GM19351 (cell line): ENCODE measurements around the gene LIPH.
"Not testable (repeated sequence)": the region's sequence is repeated elsewhere in the genome, so short reads cannot be mapped to it uniquely, and the experiment has no call there.

Experiments
- ATAC-seq: cut with Tn5 transposase; IDR thresholded peaks from one replicate; pipeline ENCODE4 v1.9.1; 2021; ENCODE audit warnings: mild to moderate bottlenecking, moderate library complexity; ENCODE audit not compliant: unreplicated experiment

LIPH gene

DNA sequence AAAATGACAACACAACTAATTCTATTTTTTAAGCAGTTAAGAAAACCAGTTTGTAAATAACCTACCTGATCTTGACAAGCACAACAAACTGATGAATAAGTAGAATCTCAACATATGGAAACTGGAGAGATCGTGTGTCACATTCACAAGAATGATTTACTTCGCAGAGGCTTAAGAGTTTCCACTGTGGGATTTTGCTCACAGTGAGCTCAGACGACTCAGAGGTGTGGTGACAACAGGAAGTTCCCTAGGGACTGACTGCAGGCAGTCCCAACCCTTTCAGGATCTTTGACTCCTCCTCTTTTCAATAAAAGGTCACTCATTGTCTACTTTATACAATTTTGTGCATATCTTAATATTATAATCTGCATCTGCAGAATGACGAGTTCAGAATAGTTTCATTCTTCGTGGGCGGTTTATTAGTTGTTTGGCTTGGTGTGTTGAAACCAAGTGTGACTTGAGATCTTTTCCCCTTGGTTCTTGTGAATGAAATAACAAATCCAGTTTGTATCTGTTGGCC, at the start of gene LIPH:
LIPH (minus strand) TSS at position 231 of the 520 bp plus-strand sequence; CDS start at position 114, 117 bp downstream.
- peak; percentile 73 for ATAC-seq

DNA sequence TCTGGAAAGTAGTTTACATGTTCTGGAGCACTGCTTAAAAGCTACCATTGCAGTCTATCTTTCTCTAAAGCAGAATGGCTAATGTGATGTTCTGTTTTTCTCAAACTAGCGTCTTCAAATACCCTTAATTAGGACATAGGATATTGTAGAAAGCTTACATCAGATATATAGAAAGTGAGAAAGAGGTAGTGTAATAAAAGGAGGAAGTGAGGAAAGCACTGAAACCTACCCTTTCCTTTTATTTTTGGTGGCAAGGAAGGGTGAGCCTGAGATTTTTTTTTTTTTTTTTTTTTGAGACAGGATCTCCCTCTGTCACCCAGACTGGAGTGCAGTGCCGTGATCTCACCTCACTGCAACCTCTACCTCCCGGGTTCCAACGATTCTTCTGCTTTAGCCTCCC, 43.1 kb upstream of the LIPH start:
- peak; percentile 61 for ATAC-seq

DNA sequence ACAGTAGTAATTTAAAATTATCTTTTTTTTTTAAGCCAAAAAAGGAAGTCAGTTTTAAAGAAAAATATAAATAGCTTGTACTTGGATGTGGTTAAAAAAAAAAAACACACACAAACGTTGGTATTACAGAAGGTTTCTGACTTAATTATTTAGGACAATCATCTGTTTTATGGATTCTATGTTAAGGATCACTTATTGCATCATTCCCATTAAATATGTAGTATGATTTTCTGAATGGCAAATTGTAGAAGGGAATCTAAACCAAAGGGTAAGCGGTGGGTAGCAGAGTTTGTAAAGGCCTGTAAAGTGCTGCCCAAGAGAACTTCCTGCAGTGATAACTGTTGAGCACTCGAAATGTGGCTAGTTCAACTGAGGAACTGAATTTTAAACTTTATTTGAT, 41.7 kb upstream of the LIPH start:
- no peak for ATAC-seq

DNA sequence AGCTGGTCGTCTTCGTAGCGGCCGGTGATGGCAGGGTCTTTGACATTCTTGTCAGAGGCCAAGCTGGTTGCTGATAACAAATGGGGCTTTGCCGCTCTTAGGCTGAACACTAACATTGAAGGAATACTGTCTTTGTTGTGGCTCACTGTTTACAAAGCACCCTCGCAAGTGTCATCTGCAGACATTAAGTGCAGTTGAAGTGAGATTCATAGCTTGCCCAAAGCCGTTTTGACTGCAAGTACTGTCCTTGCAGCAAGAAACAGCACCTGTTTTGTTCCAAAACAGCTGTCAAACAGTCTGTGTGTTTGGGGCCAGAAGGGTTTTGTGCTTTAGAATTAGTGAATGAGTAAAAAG, 34.3 kb upstream of the LIPH start:
- ATAC-seq, result no peak

DNA sequence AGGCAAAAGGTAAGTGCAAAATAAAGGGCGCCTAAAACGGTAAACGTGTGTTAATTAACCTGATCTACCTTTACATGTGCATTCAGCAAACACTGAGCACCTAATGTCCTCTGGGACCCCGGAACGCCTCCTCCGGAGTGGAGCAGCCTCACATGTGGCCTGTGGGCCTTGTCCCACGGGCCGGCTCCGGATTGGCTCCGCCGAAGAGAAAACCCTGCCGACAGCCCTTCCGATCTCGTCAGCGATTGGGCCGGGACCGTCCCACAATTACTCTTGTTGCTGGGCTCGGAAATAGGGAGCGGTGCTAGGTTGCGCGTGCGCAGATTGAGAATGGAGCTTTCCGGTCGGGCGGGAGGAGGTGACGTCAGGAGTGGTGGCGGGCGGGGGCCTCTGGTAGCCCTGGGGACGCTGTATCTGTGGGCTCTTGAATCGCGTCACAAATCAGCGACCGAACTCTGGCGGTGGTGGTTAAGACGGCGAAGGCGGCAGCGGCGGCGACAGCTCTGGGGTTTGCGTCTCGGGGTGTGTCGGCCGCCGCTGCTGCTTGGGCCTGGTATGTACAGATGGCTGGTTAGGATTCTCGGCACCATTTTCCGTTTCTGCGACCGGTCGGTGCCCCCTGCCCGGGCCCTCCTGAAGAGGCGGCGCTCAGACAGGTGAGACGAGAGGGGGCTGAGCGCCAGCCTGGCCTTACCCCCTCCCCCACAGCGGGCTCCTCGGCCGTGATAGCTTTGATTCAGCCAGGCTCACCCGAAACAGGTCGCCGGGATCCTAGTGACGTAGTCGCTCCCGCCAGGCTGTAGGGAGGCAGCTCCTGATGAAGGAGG, 33.7 kb upstream of the LIPH start, which contains the start of gene SENP2:
SENP2 (plus strand) TSS at position 437 of the 827 bp plus-strand sequence; CDS start at position 556, 119 bp downstream.
- ATAC-seq, result peak; percentile 94

DNA sequence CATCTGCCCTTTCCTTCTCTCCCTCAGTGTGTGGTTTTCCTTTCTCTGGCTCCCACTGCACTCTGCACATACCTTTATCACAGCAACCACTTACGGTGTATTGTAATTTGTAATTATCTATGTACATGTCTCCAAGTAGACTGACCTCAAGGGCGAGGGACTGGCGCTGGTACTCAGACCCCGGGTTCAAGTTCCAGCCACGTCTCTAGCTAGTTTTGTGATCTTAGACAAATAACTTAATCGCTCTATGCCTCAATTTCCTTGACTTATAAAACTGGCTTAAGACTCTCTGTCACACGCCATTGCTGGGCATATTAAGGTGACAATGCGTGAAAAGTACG, 33.1 kb upstream of the LIPH start:
- ATAC-seq, result no peak

DNA sequence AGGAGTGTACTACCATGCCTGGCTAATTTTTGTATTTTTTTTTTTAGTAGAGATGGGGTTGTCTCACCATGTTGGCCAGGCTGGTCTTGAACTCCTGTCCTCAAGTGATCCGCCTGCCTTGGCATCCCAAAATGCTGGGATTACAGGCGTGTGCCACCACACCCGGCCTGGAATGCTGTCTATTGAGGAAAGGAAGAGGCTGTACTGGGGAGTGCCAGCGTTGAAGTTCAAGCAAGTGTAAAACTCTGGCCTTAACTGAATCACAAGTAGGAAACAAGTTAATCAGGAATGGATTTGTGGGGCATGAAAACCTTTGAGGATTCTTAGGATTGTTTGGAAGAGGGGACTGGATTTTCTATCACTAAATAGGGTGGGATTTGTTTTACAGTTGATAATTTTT, 32.3 kb upstream of the LIPH start:
- ATAC-seq, result no peak

DNA sequence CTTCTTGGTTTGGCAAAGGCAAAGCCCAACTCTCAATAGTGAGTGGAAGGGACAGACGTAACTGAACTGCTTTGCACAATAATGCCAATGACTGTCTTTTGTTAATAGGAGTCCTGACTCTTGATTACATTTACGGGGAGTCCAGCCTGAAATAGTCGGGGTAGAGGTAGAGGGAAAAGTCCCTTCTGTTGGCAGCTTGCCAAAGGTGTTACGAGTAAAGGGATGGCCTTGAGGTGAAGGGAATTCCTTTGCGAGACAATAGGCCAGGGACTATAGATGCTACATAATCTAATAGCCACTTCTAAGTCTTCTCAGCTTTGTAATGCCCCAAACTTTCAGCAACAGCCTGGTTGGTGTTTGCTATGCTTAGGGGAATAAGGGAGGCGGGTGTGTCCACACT, 31.5 kb upstream of the LIPH start:
- no peak for ATAC-seq

DNA sequence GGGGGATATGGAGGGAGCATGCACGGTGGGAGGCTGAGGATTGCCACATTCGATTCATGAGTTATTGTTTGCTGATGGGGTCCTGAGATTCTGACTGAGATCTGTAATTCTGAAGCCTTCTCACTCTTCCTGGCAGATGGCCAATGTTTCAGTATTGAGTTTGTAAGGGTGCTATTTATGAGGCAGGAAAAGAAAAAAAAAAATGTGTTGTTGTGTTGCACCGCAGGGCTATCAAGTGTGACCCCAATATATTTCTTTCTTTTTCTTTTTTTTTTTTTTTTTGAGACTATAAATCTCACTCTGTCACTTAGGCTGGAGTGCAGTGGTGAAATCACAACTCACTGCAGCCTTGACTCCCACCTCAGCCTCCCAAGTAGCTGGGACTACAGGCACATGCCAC, 30.5 kb upstream of the LIPH start:
- no peak for ATAC-seq

DNA sequence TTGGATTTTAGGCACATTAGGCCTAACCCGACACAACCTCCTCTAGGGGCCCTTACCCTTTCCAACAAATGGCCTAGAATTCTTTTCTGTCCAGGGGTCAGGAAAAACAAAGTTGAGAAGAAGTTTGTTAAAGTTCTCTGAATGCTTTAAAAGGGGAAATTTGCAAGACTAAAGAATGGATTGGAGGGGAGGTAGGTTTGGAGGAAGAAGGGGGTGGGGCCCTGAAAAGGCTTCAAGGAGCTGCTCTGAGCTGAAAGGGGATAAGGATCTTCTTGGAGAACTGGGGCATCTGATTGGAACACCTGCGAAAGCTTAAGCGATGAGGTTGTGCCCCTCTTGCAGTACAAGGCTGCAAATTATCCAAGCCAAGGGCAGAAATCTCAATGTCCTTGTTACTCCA, 29.8 kb upstream of the LIPH start:
- no peak for ATAC-seq

DNA sequence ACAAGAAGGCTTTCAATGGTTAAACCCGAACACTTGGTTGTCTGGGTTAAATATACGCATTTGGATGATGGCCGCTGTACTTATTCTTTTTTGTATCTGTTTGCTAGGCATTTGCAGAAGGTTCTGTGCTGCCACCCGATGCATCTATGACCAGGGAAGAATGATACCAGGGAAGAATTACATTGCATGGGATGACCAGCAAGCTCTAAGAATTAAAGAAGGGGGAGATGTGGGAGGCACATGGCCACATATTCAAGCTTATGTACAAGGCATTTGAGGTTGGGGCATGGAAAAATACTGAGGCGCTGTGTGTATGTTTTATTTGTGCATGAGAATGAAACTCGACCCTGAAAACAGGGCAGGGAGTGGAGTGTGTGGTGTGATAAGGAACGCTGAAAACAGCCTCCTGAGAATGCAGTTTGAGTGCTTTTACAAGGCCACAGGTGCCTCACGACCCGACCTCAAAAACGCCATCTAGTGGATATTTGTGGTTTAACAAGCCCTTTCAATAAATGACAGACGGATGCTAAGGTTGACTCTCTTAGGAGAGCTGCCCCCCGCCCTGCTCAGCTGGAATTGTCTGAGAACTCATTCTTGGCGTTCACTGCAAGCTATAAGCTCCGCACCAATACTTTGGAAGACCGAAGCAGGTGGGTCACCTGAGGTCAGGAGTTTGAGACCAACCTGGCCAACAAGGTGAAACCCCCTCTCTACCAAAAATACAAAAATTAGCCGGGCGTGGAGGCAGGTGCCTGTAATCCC, 22.9 kb upstream of the LIPH start:
- ATAC-seq, result peak; percentile 78

DNA sequence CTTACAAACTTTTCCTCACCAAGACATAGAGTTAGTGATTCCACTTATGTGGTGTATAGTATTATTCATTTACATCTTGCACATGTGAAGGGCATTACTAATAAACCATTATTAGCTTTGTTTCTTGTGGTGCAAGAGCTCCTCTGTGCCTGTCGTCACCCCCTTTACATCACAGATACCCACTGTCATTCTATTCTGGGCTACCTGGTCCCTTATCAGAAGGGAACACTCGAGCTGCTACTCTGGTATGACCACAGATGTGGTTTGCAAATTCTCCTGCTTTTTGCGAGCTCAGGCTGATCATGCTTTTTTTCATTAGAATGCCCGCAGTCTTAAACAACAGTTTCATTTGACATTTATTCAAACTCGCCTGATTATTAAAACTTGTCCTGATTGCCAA, 19.8 kb upstream of the LIPH start:
- ATAC-seq, result no peak

DNA sequence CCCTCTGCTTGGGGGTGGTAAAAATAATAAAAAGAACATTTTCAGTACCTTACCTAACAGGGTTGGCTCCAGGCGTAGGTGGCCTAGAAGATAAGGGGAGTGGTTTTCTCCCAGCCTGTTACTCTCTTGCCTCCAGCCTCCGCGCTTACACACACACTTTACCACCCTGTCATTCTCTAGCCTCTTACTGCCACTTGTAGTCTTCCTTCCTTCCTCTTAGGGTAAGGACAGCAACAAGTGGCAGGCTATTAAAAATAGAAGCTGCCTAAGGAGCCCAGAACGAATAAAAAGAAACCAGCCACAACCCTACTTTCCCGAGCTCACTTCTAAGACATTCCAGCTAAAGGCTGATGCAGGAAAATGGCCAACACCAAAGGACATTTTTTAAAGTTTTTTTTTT, 9.6 kb upstream of the LIPH start:
- no peak for ATAC-seq

DNA sequence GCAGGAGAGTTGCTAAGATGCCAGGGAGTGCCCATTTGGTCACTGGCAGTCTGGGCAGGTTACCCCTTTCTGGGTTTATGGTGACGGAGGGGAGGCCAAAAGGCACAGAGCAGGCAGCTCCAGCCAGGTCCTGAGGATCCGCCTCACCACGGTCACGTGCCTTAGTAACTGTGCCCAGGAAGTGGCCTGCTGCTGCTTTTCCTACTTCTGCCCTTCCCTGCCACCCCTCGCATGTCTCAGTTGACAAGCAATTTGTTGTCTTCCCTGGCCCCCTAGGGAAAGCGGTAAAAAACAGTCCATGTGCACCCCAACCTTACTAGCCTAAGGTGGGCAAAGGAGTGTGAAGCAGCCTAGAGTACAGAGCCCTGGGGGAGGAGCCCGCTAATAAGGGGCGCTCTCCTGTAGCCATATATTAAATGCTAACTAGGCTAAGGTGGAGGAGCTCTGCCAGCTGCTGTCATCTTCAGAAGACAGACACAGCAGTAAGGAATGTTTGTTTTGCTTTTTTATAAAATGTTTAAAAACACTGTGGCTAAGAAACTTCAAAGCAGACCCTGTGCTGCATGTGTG, 9.1 kb upstream of the LIPH start:
- no peak for ATAC-seq

DNA sequence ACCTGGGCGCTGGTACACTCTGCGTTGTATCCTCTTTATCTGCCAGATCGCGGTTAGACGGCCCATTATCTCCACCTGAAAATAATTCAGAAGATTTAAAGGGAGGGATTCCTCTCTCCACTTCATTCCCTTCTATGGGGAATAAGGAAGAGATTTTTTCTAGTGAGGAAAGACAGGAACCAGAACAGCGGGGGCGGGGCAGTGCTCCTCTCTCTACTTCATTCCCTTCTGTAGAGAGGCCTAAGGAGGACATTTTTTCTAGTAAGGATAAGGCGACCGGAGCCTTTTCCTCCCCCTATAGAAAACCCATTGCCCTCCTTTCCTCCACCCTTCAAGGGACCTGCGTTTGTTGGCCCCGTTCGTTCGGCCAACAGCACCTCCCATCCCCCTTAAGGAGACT, 8.3 kb upstream of the LIPH start:
- no peak for ATAC-seq

DNA sequence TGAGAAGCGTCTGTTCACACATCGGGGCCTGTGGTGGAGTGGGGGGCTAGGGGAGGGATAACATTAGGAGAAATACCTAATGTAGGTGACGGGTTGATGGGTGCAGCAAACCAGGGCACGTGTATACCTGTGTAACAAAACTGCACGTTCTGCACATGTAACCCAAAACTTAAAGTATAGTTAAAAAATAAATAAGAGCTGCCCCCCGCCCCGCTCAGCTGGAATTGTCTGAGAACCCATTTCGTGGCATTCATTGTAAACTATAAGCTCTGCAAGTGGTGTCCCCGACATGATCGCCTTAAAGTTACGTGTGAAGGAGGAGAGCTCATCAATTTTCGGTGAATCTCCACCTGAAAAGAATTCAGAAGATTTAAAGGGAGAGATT, 7.3 kb upstream of the LIPH start:
- ATAC-seq, result no peak

DNA sequence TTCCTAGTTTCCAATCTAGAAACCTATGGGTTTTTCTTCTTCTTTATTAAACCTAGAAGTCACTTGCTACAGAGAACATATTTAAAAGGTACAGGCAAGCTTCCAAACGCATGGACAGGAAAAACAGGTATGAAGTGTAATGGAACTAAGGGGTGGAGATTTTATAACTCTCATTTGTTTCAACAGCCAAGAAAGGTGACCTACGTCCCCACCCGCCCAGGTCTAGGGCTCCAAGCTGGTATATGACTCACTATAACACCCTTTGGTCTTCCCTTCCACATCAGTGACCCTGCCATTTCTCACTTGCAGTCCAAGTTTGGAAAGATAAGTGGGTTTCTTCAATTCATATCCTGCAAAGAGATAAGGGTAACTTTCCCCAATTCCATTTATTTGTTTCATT, 6.0 kb upstream of the LIPH start:
- no peak for ATAC-seq

DNA sequence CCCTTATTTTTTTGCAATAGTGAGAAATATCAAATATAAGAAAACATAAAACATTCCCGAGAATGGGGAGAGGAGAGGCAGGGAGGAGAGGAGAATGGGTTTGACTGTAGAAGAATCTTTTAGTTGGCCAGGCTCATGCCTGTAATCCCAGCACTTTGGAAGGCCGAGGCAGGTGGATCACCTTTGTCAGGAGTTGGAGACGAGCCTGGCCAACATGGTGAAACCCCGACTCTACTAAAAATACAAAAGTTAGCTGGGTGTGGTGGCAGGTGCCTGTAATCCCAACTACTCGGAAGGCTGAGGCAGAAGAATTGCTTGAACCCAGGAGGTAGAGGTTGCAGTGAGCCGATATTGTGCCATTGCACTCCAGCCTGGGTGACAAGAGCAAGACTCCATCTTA, 4.3 kb upstream of the LIPH start:
- not testable (repeated sequence) for ATAC-seq

DNA sequence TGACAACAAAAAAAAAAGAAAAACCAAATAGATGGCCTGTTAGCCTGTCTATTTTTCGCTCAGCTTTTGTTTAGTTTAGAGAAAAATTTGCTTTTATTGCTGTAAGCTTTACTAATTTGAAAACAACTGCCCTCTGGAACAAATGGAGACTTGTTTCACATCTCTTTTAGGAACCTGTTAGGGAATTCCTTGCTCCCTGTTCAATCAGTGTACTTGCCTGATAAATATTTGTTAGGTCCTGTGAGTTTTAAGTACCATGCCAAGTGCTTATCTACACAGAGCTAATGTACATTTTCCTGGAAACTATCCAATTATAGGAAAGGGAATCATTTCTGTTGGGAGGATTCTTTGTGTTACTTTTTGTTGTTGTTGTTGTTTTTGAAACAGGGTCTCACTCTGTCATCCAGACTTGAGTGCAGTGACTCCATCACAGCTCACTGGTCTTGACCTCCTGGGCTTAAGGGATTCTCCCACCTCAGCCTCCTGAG, 3.5 kb upstream of the LIPH start:
- ATAC-seq, result no peak

DNA sequence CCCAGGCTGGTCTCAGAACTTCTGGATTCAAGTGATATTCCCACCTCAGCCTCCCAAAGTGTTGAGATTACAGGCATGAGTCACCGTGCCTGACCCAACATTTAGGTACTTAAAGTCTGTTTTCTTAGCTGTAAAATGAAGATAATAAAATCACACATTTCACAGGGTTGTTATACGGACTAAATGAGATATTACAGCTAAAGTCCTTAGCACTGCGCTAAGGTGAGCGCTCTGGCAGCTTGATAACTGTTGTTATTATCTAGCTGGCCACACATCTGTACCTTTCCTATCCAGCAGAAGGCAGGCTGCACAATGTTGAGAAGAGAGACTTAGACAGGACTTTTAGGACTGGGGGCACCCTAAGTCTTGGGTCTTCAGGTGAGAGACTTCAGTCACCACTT, 2.7 kb upstream of the LIPH start:
- ATAC-seq, result no peak

DNA sequence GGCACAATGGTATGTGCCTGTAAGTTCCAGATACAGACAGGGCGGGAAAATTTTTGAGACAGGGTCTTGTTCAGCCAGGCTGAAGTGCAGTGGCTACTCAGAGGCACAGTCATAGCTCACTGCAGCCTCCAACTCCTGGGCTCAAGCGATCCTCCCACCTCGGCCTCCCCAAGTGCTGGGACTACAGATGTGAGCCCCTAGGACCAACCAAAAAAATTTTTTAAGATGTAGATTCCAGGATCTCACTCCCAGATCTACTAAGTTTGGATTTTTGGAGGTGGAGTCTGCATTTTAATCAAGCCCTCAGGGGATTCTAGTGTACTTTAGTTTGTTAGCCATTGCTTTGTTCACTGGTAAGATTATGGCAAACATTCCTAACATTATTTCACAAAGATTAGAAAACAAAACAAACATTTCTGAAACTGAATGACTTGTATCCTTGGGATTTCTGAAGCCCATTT, 2.7 kb downstream of the LIPH start:
- no peak for ATAC-seq

DNA sequence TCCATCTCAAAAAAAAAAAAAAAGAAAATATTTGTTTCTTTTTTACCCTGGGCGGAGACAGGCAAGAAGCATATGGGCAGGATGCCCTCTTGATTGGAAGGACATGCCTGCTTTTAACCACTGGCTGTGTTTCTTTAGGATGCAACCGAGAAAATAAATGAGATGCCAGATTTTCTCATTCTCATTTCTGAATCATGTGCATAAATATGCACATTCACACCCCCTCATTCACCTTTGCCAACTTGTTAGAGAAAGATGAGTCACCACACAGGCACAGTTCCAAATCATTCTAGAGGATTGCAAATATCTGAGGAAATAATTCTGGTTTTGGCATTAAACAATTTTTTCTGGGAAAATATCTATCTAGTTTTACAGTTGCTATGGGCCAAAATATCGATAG, 3.3 kb downstream of the LIPH start:
- no peak for ATAC-seq
